K562 (cell line): ENCODE measurements around the gene ETS1.

Experiments
- HNRNPUL1 ChIP-seq: fragments of 200-400 bp; formaldehyde crosslinking; IDR thresholded peaks from 2 replicates; pipeline ENCODE4 v1.6.1; 2017; ENCODE audit warnings: low read length
- POLR2A ChIP-seq: fragments of 450-650 bp; conservative IDR thresholded peaks from 2 replicates; pipeline ENCODE4 v1.6.1; 2016
- YBX1 ChIP-seq: fragments of 450-650 bp; IDR thresholded peaks from 2 replicates; pipeline ENCODE4 v1.7.1; 2016; ENCODE audit warnings: mild to moderate bottlenecking
- TF ChIP-seq, protein P1 (sequence below), 3 experiments: IDR thresholded peaks in 2 of 3; conservative IDR thresholded peaks in 1 of 3; 2 replicates each; pipeline ENCODE4 v1.5.1; 2011 to 2012; ENCODE audit warnings: low read length in 3 of 3, mild to moderate bottlenecking in 3 of 3, control low read depth in 2 of 3, improper control_type of control experiment in 1 of 3, inconsistent platforms in 1 of 3, low read depth in 1 of 3, mixed read lengths in 1 of 3, moderate library complexity in 1 of 3; ENCODE audit not compliant: insufficient read depth in 2 of 3
- TF ChIP-seq, protein P2 (sequence below): sonication (generic); formaldehyde crosslinking; IDR thresholded peaks from 2 replicates; pipeline ENCODE4 v1.8.0; 2023; ENCODE audit warnings: mild to moderate bottlenecking, missing genetic modification reagents

DNA sequence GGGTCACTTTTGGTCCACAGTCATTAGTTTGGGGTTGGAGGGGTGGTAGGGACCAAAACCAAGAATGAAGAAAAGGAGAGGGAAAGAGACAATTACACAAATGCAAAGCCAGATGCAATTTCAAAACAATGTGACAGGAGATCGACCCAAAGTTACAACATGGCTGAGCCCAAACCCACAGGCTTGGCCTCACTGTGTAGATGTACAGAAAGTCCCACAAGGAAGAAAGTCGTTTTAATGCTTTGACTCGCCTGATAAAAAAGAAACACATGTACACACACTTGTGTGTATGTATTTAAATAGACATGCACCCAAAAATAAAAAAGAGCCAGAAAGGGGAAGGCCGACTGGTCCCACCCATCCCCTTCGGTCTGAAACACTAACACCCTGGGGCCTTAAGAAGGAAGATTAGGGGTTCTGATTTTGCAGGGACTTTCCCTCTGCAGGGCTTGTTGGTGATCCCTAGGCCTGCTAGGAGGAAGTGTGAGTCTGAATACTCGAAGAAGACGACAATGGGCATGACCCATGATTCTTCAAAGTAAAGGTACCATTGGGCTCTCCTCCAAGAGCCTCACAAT, 104.1 kb downstream of the ETS1 start:
- TF ChIP-seq, protein P1, sequence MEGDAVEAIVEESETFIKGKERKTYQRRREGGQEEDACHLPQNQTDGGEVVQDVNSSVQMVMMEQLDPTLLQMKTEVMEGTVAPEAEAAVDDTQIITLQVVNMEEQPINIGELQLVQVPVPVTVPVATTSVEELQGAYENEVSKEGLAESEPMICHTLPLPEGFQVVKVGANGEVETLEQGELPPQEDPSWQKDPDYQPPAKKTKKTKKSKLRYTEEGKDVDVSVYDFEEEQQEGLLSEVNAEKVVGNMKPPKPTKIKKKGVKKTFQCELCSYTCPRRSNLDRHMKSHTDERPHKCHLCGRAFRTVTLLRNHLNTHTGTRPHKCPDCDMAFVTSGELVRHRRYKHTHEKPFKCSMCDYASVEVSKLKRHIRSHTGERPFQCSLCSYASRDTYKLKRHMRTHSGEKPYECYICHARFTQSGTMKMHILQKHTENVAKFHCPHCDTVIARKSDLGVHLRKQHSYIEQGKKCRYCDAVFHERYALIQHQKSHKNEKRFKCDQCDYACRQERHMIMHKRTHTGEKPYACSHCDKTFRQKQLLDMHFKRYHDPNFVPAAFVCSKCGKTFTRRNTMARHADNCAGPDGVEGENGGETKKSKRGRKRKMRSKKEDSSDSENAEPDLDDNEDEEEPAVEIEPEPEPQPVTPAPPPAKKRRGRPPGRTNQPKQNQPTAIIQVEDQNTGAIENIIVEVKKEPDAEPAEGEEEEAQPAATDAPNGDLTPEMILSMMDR (IDR thresholded peaks at IDR 0.05 in 2 of 3, conservative IDR thresholded peaks at IDR 0.05 in 1 of 3; ENCODE audit: insufficient read depth in 2 of 3, low read depth in 1 of 3, low read length in 3 of 3): no peak
- TF ChIP-seq YBX1 (no peak), HNRNPUL1 (no peak), POLR2A (no peak)
- TF ChIP-seq, protein P2, sequence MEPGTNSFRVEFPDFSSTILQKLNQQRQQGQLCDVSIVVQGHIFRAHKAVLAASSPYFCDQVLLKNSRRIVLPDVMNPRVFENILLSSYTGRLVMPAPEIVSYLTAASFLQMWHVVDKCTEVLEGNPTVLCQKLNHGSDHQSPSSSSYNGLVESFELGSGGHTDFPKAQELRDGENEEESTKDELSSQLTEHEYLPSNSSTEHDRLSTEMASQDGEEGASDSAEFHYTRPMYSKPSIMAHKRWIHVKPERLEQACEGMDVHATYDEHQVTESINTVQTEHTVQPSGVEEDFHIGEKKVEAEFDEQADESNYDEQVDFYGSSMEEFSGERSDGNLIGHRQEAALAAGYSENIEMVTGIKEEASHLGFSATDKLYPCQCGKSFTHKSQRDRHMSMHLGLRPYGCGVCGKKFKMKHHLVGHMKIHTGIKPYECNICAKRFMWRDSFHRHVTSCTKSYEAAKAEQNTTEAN (CRISPR knock-in tag): no peak
